ENCODE measurements around the gene PLSCR3. TPM values are rescaled to one million over a fixed set of nuclear protein-coding genes. Genes with fewer than 3 reads are reported as not detected.

The PLSCR3 gene
- total and polyA plus RNA-seq, 2 experiments from 2014 or later, result 30.0 to 34.3 TPM

GRCh38 chr17:7356072-7356549 lies 38.2 kb downstream of the PLSCR3 start:
- peaks cover 26% of the 10 kb centered on the region for H3K27me3 Mint-ChIP-seq (ENCODE audit: insufficient read depth, low read depth, poor library complexity)
- peak; percentile 97 for DNase-seq (ENCODE audit: low spot score)
- H3K4me3 Mint-ChIP-seq, result no peak overlapping the region; the same call in 2 of the 3 replicates
- no peaks in the 10 kb centered on the region; the same call in 1 of the 2 replicates for H4K20me1 ChIP-seq (replicated peaks; ENCODE audit: insufficient read depth)
- ATAC-seq, result peak; percentile 63
- peaks cover 9% of the 10 kb centered on the region for H3F3A ChIP-seq (replicated peaks; ENCODE audit: low read depth)
- no peaks in the 10 kb centered on the region for H3K9me2 ChIP-seq (ENCODE audit: insufficient read depth)
- no peaks in the 10 kb centered on the region for H3K9me3 Mint-ChIP-seq
- H3K36me3 ChIP-seq (ENCODE audit: insufficient read depth), result no peaks in the 10 kb centered on the region
- H3K79me2 ChIP-seq (replicated peaks; ENCODE audit: insufficient read depth), result no peaks in the 10 kb centered on the region
- H3K4me1 ChIP-seq (ENCODE audit: insufficient read depth), result peaks cover 18% of the 10 kb centered on the region
- peak overlapping the region; percentile 48; the same call in 1 of the 2 replicates for H3K4me3 ChIP-seq
- TF ChIP-seq ZNF114 (CRISPR knock-in tag; IDR thresholded peaks at IDR 0.05), result no peak
- peak; percentile 28; the same call in 1 of the 2 replicates for TF ChIP-seq POLR2AphosphoS5 (IDR thresholded peaks at IDR 0.05; ENCODE audit: low read depth)
- TF ChIP-seq CTCF (conservative IDR thresholded peaks at IDR 0.05; ENCODE audit: low read depth in 2 of 2), result peak; percentile 84 to 98
- TF ChIP-seq CREB1 (CRISPR knock-in tag; IDR thresholded peaks at IDR 0.05; ENCODE audit: low read depth), result no peak
- peak; percentile 50; the same call in 1 of the 2 replicates for TF ChIP-seq ETS1 (IDR thresholded peaks at IDR 0.05)
- no peak for TF ChIP-seq NANOG (IDR thresholded peaks at IDR 0.05; ENCODE audit: borderline replicate concordance)
- peak overlapping the region; percentile 75 for H3K4me2 ChIP-seq
- H3K27me3 ChIP-seq (ENCODE audit: insufficient read depth), result no peaks in the 10 kb centered on the region
- peaks cover 18% of the 10 kb centered on the region for H3K4me1 Mint-ChIP-seq
- no peak overlapping the region for H3K27ac Mint-ChIP-seq
- H2AFZ ChIP-seq, result peak overlapping the region; percentile 97
- H3K27ac ChIP-seq (ENCODE audit: low read depth), result no peak overlapping the region
- peaks cover 4% of the 10 kb centered on the region; the same call in 1 of the 3 replicates for H3K36me3 Mint-ChIP-seq (ENCODE audit: low read depth)

- H3K9me2 ChIP-seq (ENCODE audit: insufficient read depth), result no peaks in the 10 kb centered on the region
- no peaks in the 10 kb centered on the region; the same call in 1 of the 2 replicates for H4K20me1 ChIP-seq (replicated peaks; ENCODE audit: insufficient read depth)
- H3K36me3 ChIP-seq (ENCODE audit: insufficient read depth), result no peaks in the 10 kb centered on the region
- no peak overlapping the region for H3K27ac ChIP-seq (ENCODE audit: low read depth)
- H3K4me2 ChIP-seq, result no peak overlapping the region
- H3F3A ChIP-seq (replicated peaks; ENCODE audit: low read depth), result peaks cover 9% of the 10 kb centered on the region
- H3K27me3 ChIP-seq (ENCODE audit: insufficient read depth), result no peaks in the 10 kb centered on the region
- Mint-ChIP-seq H3K9me3 (no peaks in the 10 kb centered on the region), H3K27ac (no peak overlapping the region), H3K36me3 (ENCODE audit: low read depth) (peaks cover 4% of the 10 kb centered on the region; the same call in 1 of the 3 replicates), H3K4me3 (no peak overlapping the region), H3K27me3 (ENCODE audit: insufficient read depth, low read depth, poor library complexity) (peaks cover 32% of the 10 kb centered on the region), H3K4me1 (peaks cover 18% of the 10 kb centered on the region)
- H3K4me1 ChIP-seq (ENCODE audit: insufficient read depth), result peaks cover 18% of the 10 kb centered on the region
- ATAC-seq (no peak), DNase-seq (ENCODE audit: low spot score) (no peak)
- H3K79me2 ChIP-seq (replicated peaks; ENCODE audit: insufficient read depth), result no peaks in the 10 kb centered on the region
- H2AFZ ChIP-seq, result no peak overlapping the region
- no peak overlapping the region for H3K4me3 ChIP-seq
- TF ChIP-seq JUNB (IDR thresholded peaks at IDR 0.05; ENCODE audit: unreplicated experiment) (no peak), CTCF (conservative IDR thresholded peaks at IDR 0.05; ENCODE audit: low read depth in 2 of 2) (no peak), REST (IDR thresholded peaks at IDR 0.05; ENCODE audit: unreplicated experiment) (no peak), CREB1 (CRISPR knock-in tag; IDR thresholded peaks at IDR 0.05; ENCODE audit: low read depth) (no peak), ZNF114 (CRISPR knock-in tag; IDR thresholded peaks at IDR 0.05) (no peak), ZNF331 (CRISPR knock-in tag; IDR thresholded peaks at IDR 0.05; ENCODE audit: low read depth) (no peak), POLR2AphosphoS5 (IDR thresholded peaks at IDR 0.05; ENCODE audit: low read depth) (no peak)
Observed at GRCh38 chr17:7355573-7355972, 38.8 kb downstream of the PLSCR3 start.

Measured in GM23338 (cell line).